Keratinocyte (primary cell): ENCODE results near the gene ARHGEF28. TPM values are rescaled to one million over a fixed set of nuclear protein-coding genes. Genes with fewer than 3 reads are reported as not detected.

Experiments used
- DNase-seq: peaks from one replicate; pipeline ENCODE4 v3.0.0-alpha.2; 2011; ENCODE audit warnings: low read depth, missing footprints, low spot score
- FAIRE-seq: peaks from 2 replicates; lab custom pipeline; 2011; peaks lifted over from hg19 to GRCh38; lab: Jason Lieb, UNC
- H2AFZ ChIP-seq: 2 replicates; pipeline ENCODE4 v1.6.0; 2012; ENCODE audit warnings: low read length, control low read depth, inconsistent platforms; ENCODE audit not compliant: control insufficient read depth
- H3K27ac ChIP-seq: 2 replicates; pipeline ENCODE4 v1.5.1; 2011; ENCODE audit warnings: low read length; ENCODE audit not compliant: control insufficient read depth, insufficient read depth
- H3K27me3 ChIP-seq: 3 replicates; pipeline ENCODE4 v1.6.0; 2011; ENCODE audit warnings: low read length; ENCODE audit not compliant: control insufficient read depth, insufficient read depth; ENCODE audit errors: extremely low read depth
- H3K36me3 ChIP-seq, 2 experiments: 2 replicates in 1 of 2; 3 replicates in 1 of 2; pipeline ENCODE4 v1.5.1; 2011; ENCODE audit warnings: low read length in 2 of 2, mild to moderate bottlenecking in 1 of 2; ENCODE audit not compliant: control insufficient read depth in 2 of 2, insufficient read depth in 2 of 2; ENCODE audit errors: extremely low read depth in 1 of 2
- H3K4me1 ChIP-seq: 3 replicates; pipeline ENCODE4 v1.5.1; 2011; ENCODE audit warnings: low read length; ENCODE audit not compliant: control insufficient read depth, insufficient read depth; ENCODE audit errors: extremely low read depth
- H3K4me2 ChIP-seq: 3 replicates; pipeline ENCODE4 v1.6.0; 2011; ENCODE audit warnings: low read depth, low read length; ENCODE audit not compliant: control insufficient read depth, insufficient read depth; ENCODE audit errors: extremely low read depth
- H3K4me3 ChIP-seq, 3 experiments: fragments of 200-600 bp in 1 of 3; sonication (generic) in 1 of 3; 2 replicates in 2 of 3; 3 replicates in 1 of 3; pipeline ENCODE4 v1.5.1; 2011 to 2016; ENCODE audit warnings: low read length in 3 of 3, mild to moderate bottlenecking in 3 of 3, control low read depth in 2 of 3, inconsistent platforms in 1 of 3, low read depth in 1 of 3, mixed read lengths in 1 of 3, mixed run types in 1 of 3, moderate library complexity in 1 of 3; ENCODE audit not compliant: control insufficient read depth in 2 of 3, insufficient read depth in 2 of 3; ENCODE audit errors: extremely low read depth in 1 of 3
- H3K79me2 ChIP-seq: 2 replicates; pipeline ENCODE4 v1.6.0; 2012; ENCODE audit warnings: low read length; ENCODE audit not compliant: control insufficient read depth, insufficient read depth
- H3K9ac ChIP-seq: 3 replicates; pipeline ENCODE4 v1.6.0; 2011; ENCODE audit warnings: low read length; ENCODE audit not compliant: control insufficient read depth, insufficient read depth; ENCODE audit errors: extremely low read depth
- H3K9me1 ChIP-seq: 3 replicates; pipeline ENCODE4 v1.6.0; 2011; ENCODE audit warnings: low read length; ENCODE audit not compliant: control insufficient read depth, insufficient read depth; ENCODE audit errors: extremely low read depth
- H3K9me3 ChIP-seq: 2 replicates; pipeline ENCODE4 v1.5.1; 2012; ENCODE audit warnings: low read depth, low read length; ENCODE audit not compliant: control insufficient read depth
- H4K20me1 ChIP-seq: 3 replicates; pipeline ENCODE4 v1.6.0; 2011; ENCODE audit warnings: low read length; ENCODE audit not compliant: control insufficient read depth, insufficient read depth; ENCODE audit errors: extremely low read depth
- CTCF ChIP-seq, 3 experiments: IDR thresholded peaks in 1 of 3; conservative IDR thresholded peaks in 1 of 3; optimal IDR thresholded peaks in 1 of 3; 2 replicates in 2 of 3; 3 replicates in 1 of 3; pipeline versions ENCODE3 to v1.5.1; 2011; ENCODE audit warnings: low read length in 3 of 3, mild to moderate bottlenecking in 3 of 3, moderate library complexity in 2 of 3, control low read depth in 1 of 3, inconsistent platforms in 1 of 3; ENCODE audit not compliant: insufficient read depth in 2 of 3; ENCODE audit errors: extremely low read depth in 1 of 3
- EZH2 ChIP-seq: IDR thresholded peaks from one replicate; pipeline ENCODE4 v1.6.1; 2012; ENCODE audit warnings: inconsistent platforms, mild to moderate bottlenecking, low read length, moderate library complexity
- dilution Hi-C: fragments of 300-500 bp; cut with MboI; formaldehyde crosslinking; loops from one replicate; pipeline ENCODE4 v1.7.0; 2020; ENCODE audit warnings: low sequenced_read_pairs; ENCODE audit not compliant: extremely low pct_ligation_motif_present
- polyA plus RNA-seq, 5 experiments: library from polyadenylated mRNA; depleted of rRNA in 3 of 5; stranded (reverse) in 3 of 5; stranded (forward) in 1 of 5; unstranded in 1 of 5; fragments of >200 nt; gene quantifications; 1 replicate in 1 of 5; 2 replicates in 3 of 5; 3 replicates in 1 of 5; pipeline versions ENCODE4 v1.2.1 to v1.2.3, GENCODE V29; 2011 to 2012; ENCODE audit warnings: missing spikeins in 2 of 5, low read depth in 1 of 5, low replicate concordance in 1 of 5

The ARHGEF28 gene
- polyA plus RNA-seq, 1 donor (not counting 4 experiments of a cell fraction or from before 2014, with no cell fraction given): 31.6 TPM

GRCh38 chr5:73897893-73898292, 271.9 kb downstream of the ARHGEF28 start:
- Histone ChIP-seq H3K36me3 (peaks cover 25 to 26% of the 10 kb centered on the region in 2 experiments), H3K27ac (no peak overlapping the region), H3K79me2 (no peaks in the 10 kb centered on the region), H4K20me1 (no peaks in the 10 kb centered on the region), H3K4me3 (no peak overlapping the region), H3K4me1 (peaks cover 4% of the 10 kb centered on the region), H3K4me2 (no peak overlapping the region), H2AFZ (no peak overlapping the region), H3K9me3 (no peaks in the 10 kb centered on the region), H3K9me1 (no peaks in the 10 kb centered on the region), H3K9ac (no peak overlapping the region), H3K27me3 (no peaks in the 10 kb centered on the region)
- dilution Hi-C loops: no loop called here
- DNase-seq (no peak), FAIRE-seq (no peak)
- no peak for TF ChIP-seq CTCF (optimal IDR thresholded peaks at IDR 0.05 in 1 of 3, IDR thresholded peaks at IDR 0.05 in 1 of 3, conservative IDR thresholded peaks at IDR 0.05 in 1 of 3; ENCODE audit: extremely low read depth in 1 of 3, insufficient read depth in 2 of 3, low read length in 3 of 3)
- no peak for TF ChIP-seq EZH2

DNA sequence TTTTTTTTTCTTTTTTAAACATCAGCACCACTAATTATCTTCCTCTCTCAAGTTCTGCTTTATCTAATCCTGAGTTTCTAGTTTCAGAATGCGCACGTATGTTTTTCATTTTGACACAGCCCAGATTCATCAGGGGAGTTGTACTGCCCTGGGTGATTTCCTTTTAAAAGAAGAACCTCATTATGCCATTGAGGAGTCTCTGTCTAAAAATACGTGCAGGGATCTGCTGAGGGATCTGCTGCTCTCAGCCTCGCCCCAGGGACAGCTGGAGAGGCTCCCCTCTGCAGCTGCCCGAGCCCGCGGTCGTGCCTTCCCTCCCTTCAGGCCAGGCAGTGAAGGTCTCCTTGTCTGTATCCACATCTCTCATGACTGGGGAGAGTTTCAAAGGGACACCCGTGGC, 273.1 kb downstream of the ARHGEF28 start:
- Histone ChIP-seq H3K4me2 (no peak overlapping the region), H3K79me2 (no peaks in the 10 kb centered on the region), H4K20me1 (no peaks in the 10 kb centered on the region), H3K36me3 (peaks cover 24 to 30% of the 10 kb centered on the region in 2 experiments), H3K4me3 (no peak overlapping the region), H3K9me1 (no peaks in the 10 kb centered on the region), H3K9ac (no peak overlapping the region), H3K4me1 (peaks cover 4% of the 10 kb centered on the region), H3K27me3 (no peaks in the 10 kb centered on the region), H3K27ac (no peak overlapping the region), H2AFZ (no peak overlapping the region), H3K9me3 (no peaks in the 10 kb centered on the region)
- dilution Hi-C loops: no loop called here
- no peak for FAIRE-seq
- no peak for TF ChIP-seq CTCF (optimal IDR thresholded peaks at IDR 0.05 in 1 of 3, IDR thresholded peaks at IDR 0.05 in 1 of 3, conservative IDR thresholded peaks at IDR 0.05 in 1 of 3; ENCODE audit: extremely low read depth in 1 of 3, insufficient read depth in 2 of 3, low read length in 3 of 3)
- no peak for TF ChIP-seq EZH2
- no peak for DNase-seq
